ENCODE measurements around the gene DISC1.

Gene DISC1

DNA sequence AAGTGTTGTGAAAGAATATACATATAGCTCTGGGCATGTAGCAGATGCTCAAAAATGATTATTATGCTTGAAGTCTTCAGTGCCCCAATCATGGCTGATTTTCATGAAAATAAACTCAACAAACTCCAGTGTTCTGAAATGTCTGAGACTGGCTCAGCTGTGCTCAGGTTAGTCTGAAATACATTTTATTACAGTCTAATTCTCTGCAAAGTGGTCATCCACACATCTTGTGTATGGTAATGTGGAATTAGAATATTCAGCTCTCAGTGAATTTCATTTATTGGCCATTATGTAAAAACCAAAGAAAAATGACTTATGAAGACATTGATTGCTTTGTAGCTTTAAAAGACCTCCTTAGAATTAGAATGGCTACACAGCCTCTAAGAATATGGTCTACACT is 109.9 kb downstream of the DISC1 start:
- H3K4me1 ChIP-seq (ENCODE audit: insufficient read depth, poor library complexity, severe bottlenecking) = no peaks in the 10 kb centered on the region
- no peak overlapping the region for H3K27ac ChIP-seq (ENCODE audit: poor library complexity, severe bottlenecking)
- ATAC-seq (ENCODE audit: low read depth) (no peak), DNase-seq (ENCODE audit: low spot score) (no peak)
- no peak overlapping the region for H3K4me3 ChIP-seq (ENCODE audit: severe bottlenecking)
- no peaks in the 10 kb centered on the region for H3K36me3 ChIP-seq (ENCODE audit: low read depth)
- no peaks in the 10 kb centered on the region for H3K9me3 ChIP-seq (ENCODE audit: severe bottlenecking)
- TF ChIP-seq, protein P1, sequence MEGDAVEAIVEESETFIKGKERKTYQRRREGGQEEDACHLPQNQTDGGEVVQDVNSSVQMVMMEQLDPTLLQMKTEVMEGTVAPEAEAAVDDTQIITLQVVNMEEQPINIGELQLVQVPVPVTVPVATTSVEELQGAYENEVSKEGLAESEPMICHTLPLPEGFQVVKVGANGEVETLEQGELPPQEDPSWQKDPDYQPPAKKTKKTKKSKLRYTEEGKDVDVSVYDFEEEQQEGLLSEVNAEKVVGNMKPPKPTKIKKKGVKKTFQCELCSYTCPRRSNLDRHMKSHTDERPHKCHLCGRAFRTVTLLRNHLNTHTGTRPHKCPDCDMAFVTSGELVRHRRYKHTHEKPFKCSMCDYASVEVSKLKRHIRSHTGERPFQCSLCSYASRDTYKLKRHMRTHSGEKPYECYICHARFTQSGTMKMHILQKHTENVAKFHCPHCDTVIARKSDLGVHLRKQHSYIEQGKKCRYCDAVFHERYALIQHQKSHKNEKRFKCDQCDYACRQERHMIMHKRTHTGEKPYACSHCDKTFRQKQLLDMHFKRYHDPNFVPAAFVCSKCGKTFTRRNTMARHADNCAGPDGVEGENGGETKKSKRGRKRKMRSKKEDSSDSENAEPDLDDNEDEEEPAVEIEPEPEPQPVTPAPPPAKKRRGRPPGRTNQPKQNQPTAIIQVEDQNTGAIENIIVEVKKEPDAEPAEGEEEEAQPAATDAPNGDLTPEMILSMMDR (IDR thresholded peaks at IDR 0.05; ENCODE audit: poor library complexity, severe bottlenecking) = no peak
- H3K27me3 ChIP-seq (ENCODE audit: insufficient read depth, poor library complexity, severe bottlenecking) = no peaks in the 10 kb centered on the region

DNA sequence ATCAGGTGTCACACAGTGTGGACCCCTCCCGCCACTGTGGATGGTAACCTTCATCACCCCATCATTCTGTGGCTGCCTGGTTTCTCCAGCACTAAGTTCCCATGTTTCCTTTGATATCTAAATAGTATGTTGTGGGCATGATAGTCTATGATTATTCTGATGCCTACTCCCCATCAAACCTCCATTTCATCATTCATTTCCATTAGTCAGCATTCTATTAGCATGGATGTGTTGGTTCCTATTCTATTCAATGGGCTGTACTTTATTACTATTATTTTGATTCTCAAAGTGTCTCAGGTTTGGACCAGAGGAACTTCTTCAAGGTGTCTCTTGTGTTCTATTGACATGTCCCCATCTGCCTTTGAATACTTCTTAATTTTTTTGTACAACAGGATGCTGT is 112.0 kb downstream of the DISC1 start:
- no peak overlapping the region for H3K27ac ChIP-seq (ENCODE audit: poor library complexity, severe bottlenecking)
- ATAC-seq (ENCODE audit: low read depth) (no peak), DNase-seq (ENCODE audit: low spot score) (no peak)
- no peaks in the 10 kb centered on the region for H3K4me1 ChIP-seq (ENCODE audit: insufficient read depth, poor library complexity, severe bottlenecking)
- TF ChIP-seq, protein P1 (IDR thresholded peaks at IDR 0.05; ENCODE audit: poor library complexity, severe bottlenecking) = no peak
- H3K4me3 ChIP-seq (ENCODE audit: severe bottlenecking) = no peak overlapping the region
- no peaks in the 10 kb centered on the region for H3K27me3 ChIP-seq (ENCODE audit: insufficient read depth, poor library complexity, severe bottlenecking)
- no peaks in the 10 kb centered on the region for H3K36me3 ChIP-seq (ENCODE audit: low read depth)
- H3K9me3 ChIP-seq (ENCODE audit: severe bottlenecking) = no peaks in the 10 kb centered on the region

DNA sequence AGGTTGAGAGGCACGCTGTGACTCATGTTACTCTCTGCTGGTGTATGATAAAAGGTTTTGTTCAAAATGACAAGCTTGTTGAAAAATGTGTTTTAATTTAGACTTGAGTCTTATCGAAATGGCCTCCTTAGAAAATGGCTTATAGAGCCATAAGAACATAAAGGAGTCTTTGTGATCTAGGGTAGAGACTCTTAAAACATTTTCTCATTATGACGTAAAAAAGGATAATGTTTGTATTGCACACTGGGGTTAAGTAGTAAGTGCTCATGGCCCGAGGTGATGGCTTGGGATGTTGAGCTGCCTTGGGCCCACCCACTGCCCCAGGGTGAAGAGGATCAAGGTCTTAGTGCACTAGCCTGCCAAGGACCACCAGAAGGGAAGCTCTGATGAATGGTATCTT is 117.4 kb downstream of the DISC1 start:
- Histone ChIP-seq H3K4me3 (ENCODE audit: severe bottlenecking) (no peak overlapping the region), H3K36me3 (ENCODE audit: low read depth) (no peaks in the 10 kb centered on the region), H3K27me3 (ENCODE audit: insufficient read depth, poor library complexity, severe bottlenecking) (no peaks in the 10 kb centered on the region), H3K4me1 (ENCODE audit: insufficient read depth, poor library complexity, severe bottlenecking) (no peaks in the 10 kb centered on the region), H3K27ac (ENCODE audit: poor library complexity, severe bottlenecking) (no peak overlapping the region), H3K9me3 (ENCODE audit: severe bottlenecking) (no peaks in the 10 kb centered on the region)
- DNase-seq (ENCODE audit: low spot score) (no peak), ATAC-seq (ENCODE audit: low read depth) (no peak)
- TF ChIP-seq, protein P1 (IDR thresholded peaks at IDR 0.05; ENCODE audit: poor library complexity, severe bottlenecking) = no peak

DNA sequence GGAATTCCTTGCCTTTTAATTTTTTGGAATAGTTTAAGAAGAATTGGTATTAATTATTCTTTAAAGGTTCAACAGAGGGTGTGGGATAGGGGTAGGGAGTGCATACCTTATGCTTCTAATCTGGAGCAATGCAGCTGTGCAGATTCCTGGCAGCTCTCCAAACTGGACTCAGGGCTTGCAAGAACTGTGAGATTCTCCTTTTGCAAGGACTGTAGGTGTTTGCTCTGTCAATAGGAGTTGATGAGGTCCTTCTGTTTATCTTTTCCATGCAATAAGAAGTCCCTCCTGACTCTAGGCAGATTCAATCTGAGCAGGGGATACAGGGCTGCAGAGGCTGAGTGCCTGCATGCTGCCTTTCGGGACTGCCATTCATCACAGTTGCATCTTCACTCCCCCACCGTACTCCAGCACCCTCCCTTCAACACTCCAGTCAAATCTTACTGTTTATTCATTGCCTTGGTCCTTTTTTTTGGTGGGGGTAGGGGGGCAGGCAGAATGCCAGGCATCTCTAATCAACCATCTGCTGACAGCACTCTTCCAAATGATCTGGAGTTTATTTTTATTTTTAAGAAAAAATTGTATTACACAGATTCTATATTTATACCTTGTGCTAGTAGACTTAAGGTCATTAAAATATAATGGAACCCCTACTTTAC is 122.3 kb downstream of the DISC1 start:
- ATAC-seq (ENCODE audit: low read depth) (no peak), DNase-seq (ENCODE audit: low spot score) (no peak)
- H3K9me3 ChIP-seq (ENCODE audit: severe bottlenecking) = no peaks in the 10 kb centered on the region
- H3K4me1 ChIP-seq (ENCODE audit: insufficient read depth, poor library complexity, severe bottlenecking) = no peaks in the 10 kb centered on the region
- H3K27ac ChIP-seq (ENCODE audit: poor library complexity, severe bottlenecking) = no peak overlapping the region
- H3K36me3 ChIP-seq (ENCODE audit: low read depth) = no peaks in the 10 kb centered on the region
- H3K4me3 ChIP-seq (ENCODE audit: severe bottlenecking) = no peak overlapping the region
- TF ChIP-seq, protein P1 (IDR thresholded peaks at IDR 0.05; ENCODE audit: poor library complexity, severe bottlenecking) = no peak
- no peaks in the 10 kb centered on the region for H3K27me3 ChIP-seq (ENCODE audit: insufficient read depth, poor library complexity, severe bottlenecking)

DNA sequence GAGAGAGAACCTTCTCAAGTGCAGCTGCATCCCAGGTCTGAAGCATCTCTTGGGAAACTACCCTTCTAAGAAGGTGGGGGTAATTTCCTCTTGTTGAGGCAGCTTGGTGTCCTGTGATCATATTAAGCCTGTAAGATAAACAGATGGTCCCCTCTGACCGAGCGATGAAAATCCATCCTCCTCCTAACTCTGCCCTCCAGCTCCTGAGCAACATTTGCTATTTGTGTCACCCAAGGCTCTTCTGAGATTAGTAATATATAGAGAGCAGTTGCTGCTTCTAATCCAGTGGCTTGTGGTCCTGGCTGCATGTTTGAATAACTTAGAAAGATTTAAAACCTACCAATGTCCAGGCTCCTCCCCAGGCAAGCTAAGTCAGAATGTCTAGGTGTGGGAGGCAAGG is 123.7 kb downstream of the DISC1 start:
- ATAC-seq (ENCODE audit: low read depth) (no peak), DNase-seq (ENCODE audit: low spot score) (no peak)
- no peaks in the 10 kb centered on the region for H3K27me3 ChIP-seq (ENCODE audit: insufficient read depth, poor library complexity, severe bottlenecking)
- no peak overlapping the region for H3K27ac ChIP-seq (ENCODE audit: poor library complexity, severe bottlenecking)
- no peaks in the 10 kb centered on the region for H3K4me1 ChIP-seq (ENCODE audit: insufficient read depth, poor library complexity, severe bottlenecking)
- H3K36me3 ChIP-seq (ENCODE audit: low read depth) = no peaks in the 10 kb centered on the region
- TF ChIP-seq, protein P1 (IDR thresholded peaks at IDR 0.05; ENCODE audit: poor library complexity, severe bottlenecking) = no peak
- no peak overlapping the region for H3K4me3 ChIP-seq (ENCODE audit: severe bottlenecking)
- H3K9me3 ChIP-seq (ENCODE audit: severe bottlenecking) = no peaks in the 10 kb centered on the region

Measured in RWPE2 (cell line).